ENCODE data around the gene GNGT1.

GRCh38 chr7:93913197-93913596, 6.8 kb downstream of the GNGT1 start:
- TF ChIP-seq POLR2A (IDR thresholded peaks at IDR 0.05; ENCODE audit: low read depth, low read length) (no peak), POLR2AphosphoS5 (IDR thresholded peaks at IDR 0.05; ENCODE audit: low read depth, low read length) (no peak), SPI1 (IDR thresholded peaks at IDR 0.05; ENCODE audit: low read depth, low read length) (no peak), TAF1 (IDR thresholded peaks at IDR 0.05; ENCODE audit: low read depth, low read length) (no peak), POU2F2 (IDR thresholded peaks at IDR 0.05; ENCODE audit: low read depth, low read length) (no peak)
